ENCODE measurements around the gene PKP1.

PKP1 gene

DNA sequence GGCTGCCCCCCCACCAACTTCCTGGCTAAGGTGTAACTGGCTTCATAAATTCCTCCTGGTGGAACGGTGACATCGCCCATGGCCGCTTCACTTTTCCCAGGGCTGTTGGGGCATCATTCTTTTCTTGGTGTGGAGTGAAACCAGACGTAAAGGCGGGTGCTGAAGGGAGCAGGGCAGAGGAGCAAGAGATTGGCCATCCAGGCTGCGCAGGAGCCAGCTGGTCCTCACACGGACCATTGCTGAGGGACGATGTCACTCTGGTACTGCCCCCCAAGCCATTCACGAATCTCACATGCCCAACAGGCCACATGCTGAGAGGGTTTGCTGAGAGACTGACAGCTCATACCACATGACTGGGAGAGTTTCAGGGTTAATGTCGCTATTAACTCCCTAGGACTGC, 10.5 kb upstream of the PKP1 start:
- Histone ChIP-seq H3K27ac (no peak overlapping the region), H3K4me3 (no peak overlapping the region), H3K9ac (ENCODE audit: insufficient read length) (no peak overlapping the region), H3K36me3 (ENCODE audit: insufficient read depth, low read length) (no peaks in the 10 kb centered on the region), H3K9me3 (ENCODE audit: low read depth, low read length) (no peaks in the 10 kb centered on the region)
- TF ChIP-seq FOXP2 (optimal IDR thresholded peaks at IDR 0.05; ENCODE audit: control extremely low read depth, extremely low read length, insufficient read depth) (no peak), POLR2AphosphoS5 (IDR thresholded peaks at IDR 0.05; ENCODE audit: borderline replicate concordance, low read depth, low read length) (no peak), EZH2 (IDR thresholded peaks at IDR 0.05) (no peak)
- no peak for DNase-seq (ENCODE audit: low read depth, low spot score)

DNA sequence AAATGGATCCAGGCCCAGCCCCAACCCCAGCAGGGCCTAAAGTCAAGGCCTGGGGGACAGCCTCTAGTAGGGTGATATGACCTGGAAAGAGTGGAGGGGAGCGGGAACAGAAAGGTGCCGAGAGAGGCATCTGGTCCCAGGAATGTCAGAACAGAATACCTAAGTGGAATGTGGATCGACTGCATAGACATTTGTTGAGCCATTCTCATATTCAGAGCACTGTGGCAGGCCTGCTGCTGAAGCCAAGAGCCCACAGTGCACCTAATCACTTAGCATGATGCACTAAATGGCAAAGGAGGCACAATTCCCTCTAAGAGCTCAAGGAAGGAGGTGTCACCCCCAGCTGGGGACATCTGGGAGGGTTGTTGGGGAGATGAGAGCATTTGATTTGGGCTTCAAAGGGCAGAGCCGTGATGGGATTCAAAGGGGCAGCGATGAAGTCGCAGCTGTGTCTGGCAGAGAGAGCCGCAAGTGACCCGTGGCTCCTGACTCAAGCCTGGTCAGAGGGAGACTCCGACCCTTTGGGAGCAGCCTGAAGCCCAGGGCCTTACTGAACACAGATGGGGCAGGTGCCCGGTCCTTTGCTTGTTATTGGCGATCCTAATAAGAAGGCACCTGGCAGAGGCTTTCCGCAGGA, 8.6 kb upstream of the PKP1 start:
- H3K27ac ChIP-seq: no peak overlapping the region
- H3K9me3 ChIP-seq (ENCODE audit: low read depth, low read length): no peaks in the 10 kb centered on the region
- H3K36me3 ChIP-seq (ENCODE audit: insufficient read depth, low read length): no peaks in the 10 kb centered on the region
- no peak overlapping the region for H3K9ac ChIP-seq (ENCODE audit: insufficient read length)
- DNase-seq (ENCODE audit: low read depth, low spot score): no peak
- TF ChIP-seq POLR2AphosphoS5 (IDR thresholded peaks at IDR 0.05; ENCODE audit: borderline replicate concordance, low read depth, low read length) (no peak), FOXP2 (optimal IDR thresholded peaks at IDR 0.05; ENCODE audit: control extremely low read depth, extremely low read length, insufficient read depth) (no peak), EZH2 (IDR thresholded peaks at IDR 0.05) (no peak)
- no peak overlapping the region for H3K4me3 ChIP-seq

GRCh38 chr1:201275253-201275666, 8.0 kb upstream of the PKP1 start:
- H3K27ac ChIP-seq: no peak overlapping the region
- no peak for TF ChIP-seq EZH2 (IDR thresholded peaks at IDR 0.05)
- TF ChIP-seq POLR2AphosphoS5 (IDR thresholded peaks at IDR 0.05; ENCODE audit: borderline replicate concordance, low read depth, low read length): no peak
- H3K9me3 ChIP-seq (ENCODE audit: low read depth, low read length): no peaks in the 10 kb centered on the region
- DNase-seq (ENCODE audit: low read depth, low spot score): no peak
- no peak overlapping the region for H3K4me3 ChIP-seq
- H3K9ac ChIP-seq (ENCODE audit: insufficient read length): no peak overlapping the region
- no peaks in the 10 kb centered on the region for H3K36me3 ChIP-seq (ENCODE audit: insufficient read depth, low read length)

DNA sequence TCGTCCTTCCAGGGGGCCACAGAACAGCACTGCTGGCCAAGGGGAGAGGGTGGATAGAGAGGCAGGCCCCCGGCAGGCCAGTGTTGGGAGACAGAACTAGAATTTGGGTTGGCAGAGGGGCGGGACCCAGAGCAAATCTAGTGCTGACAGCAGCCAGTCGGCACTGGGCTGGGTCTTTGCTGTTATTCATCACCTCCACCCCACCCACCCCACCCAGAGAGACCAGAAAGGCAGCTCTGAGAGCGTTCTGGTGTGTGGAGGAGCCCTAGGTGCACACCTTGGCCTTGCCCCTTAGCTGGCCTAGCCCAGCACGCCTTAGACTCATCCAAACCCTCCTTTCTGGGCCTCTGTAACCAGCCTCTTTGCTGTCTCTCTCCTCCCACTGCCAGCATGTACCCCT, 6.4 kb upstream of the PKP1 start:
- DNase-seq (ENCODE audit: low read depth, low spot score): no peak
- TF ChIP-seq POLR2AphosphoS5 (IDR thresholded peaks at IDR 0.05; ENCODE audit: borderline replicate concordance, low read depth, low read length) (no peak), FOXP2 (optimal IDR thresholded peaks at IDR 0.05; ENCODE audit: control extremely low read depth, extremely low read length, insufficient read depth) (no peak), EZH2 (IDR thresholded peaks at IDR 0.05) (no peak)
- Histone ChIP-seq H3K36me3 (ENCODE audit: insufficient read depth, low read length) (no peaks in the 10 kb centered on the region), H3K9me3 (ENCODE audit: low read depth, low read length) (no peaks in the 10 kb centered on the region), H3K27ac (no peak overlapping the region), H3K4me3 (no peak overlapping the region), H3K9ac (ENCODE audit: insufficient read length) (no peak overlapping the region)

GRCh38 chr1:201277441-201277840, 5.9 kb upstream of the PKP1 start:
- Histone ChIP-seq H3K36me3 (ENCODE audit: insufficient read depth, low read length) (no peaks in the 10 kb centered on the region), H3K9me3 (ENCODE audit: low read depth, low read length) (no peaks in the 10 kb centered on the region), H3K4me3 (no peak overlapping the region), H3K9ac (ENCODE audit: insufficient read length) (no peak overlapping the region), H3K27ac (no peak overlapping the region)
- TF ChIP-seq FOXP2 (optimal IDR thresholded peaks at IDR 0.05; ENCODE audit: control extremely low read depth, extremely low read length, insufficient read depth) (no peak), EZH2 (IDR thresholded peaks at IDR 0.05) (no peak), POLR2AphosphoS5 (IDR thresholded peaks at IDR 0.05; ENCODE audit: borderline replicate concordance, low read depth, low read length) (no peak)
- DNase-seq (ENCODE audit: low read depth, low spot score): no peak

DNA sequence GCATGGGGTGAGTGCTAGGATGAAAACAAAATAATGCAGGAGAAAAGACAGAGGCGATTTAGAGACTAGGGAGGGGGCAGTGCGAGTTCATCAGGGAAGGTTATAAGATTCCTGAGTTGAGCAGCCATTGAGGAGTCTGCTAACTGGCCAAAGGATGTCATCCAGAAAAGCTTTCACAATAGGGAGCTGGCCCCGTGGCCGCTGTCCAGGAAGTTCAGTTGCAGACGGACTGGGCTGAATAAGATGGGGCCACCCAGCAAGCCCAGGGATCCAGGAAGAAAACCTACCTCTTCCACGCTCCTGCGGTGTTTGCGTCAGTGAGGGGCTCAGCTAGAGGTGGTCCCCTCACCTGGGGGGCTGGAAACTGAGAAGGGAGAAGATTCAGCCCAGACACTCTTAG, 4.0 kb upstream of the PKP1 start:
- Histone ChIP-seq H3K9me3 (ENCODE audit: low read depth, low read length) (no peaks in the 10 kb centered on the region), H3K4me3 (no peak overlapping the region), H3K27ac (no peak overlapping the region), H3K36me3 (ENCODE audit: insufficient read depth, low read length) (no peaks in the 10 kb centered on the region), H3K9ac (ENCODE audit: insufficient read length) (no peak overlapping the region)
- DNase-seq (ENCODE audit: low read depth, low spot score): no peak
- TF ChIP-seq POLR2AphosphoS5 (IDR thresholded peaks at IDR 0.05; ENCODE audit: borderline replicate concordance, low read depth, low read length) (no peak), EZH2 (IDR thresholded peaks at IDR 0.05) (no peak), FOXP2 (optimal IDR thresholded peaks at IDR 0.05; ENCODE audit: control extremely low read depth, extremely low read length, insufficient read depth) (no peak)

DNA sequence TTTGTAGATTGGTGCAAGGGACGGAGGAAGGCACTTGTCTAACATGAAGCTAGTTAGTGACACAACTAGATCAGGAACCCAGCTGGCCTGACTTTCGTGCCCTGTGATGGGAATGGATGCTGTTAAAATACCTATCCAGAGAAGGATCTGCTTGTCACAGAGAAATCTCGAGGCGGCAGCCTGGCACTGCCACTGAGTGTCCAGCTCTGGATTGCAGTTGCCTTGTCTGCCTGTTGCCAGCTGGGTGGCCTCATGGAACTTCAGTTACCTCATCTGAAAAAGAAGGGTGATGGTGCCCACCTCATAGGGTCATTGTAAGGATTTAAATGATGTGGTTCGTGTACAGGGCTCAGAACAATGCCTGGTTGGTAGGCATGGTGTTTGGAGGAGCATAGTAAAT, 2.4 kb upstream of the PKP1 start:
- TF ChIP-seq FOXP2 (optimal IDR thresholded peaks at IDR 0.05; ENCODE audit: control extremely low read depth, extremely low read length, insufficient read depth): no peak
- TF ChIP-seq EZH2 (IDR thresholded peaks at IDR 0.05): no peak
- no peak for TF ChIP-seq POLR2AphosphoS5 (IDR thresholded peaks at IDR 0.05; ENCODE audit: borderline replicate concordance, low read depth, low read length)
- no peak overlapping the region for H3K9ac ChIP-seq (ENCODE audit: insufficient read length)

DNA sequence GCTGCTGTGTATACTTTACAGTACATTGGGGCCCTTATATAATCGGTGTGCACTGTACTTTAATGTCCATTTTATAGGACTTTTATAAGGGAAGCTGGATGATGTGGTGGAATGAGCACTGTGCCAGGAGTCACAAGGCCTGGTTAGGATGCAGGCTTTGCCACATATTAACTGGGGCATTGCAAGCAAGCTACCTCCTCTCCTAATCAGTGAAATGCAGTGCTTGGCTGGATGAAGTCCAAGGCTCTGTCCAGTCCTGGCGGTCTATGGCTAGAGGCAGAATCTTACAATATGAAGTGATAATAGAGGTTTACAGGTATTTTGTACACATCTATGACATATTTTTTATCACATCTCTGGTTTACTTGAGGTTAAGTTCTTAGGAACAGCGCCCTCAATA, 1.7 kb upstream of the PKP1 start:
- no peak for DNase-seq (ENCODE audit: low read depth, low spot score)
- Histone ChIP-seq H3K4me3 (no peak overlapping the region), H3K9me3 (ENCODE audit: low read depth, low read length) (no peaks in the 10 kb centered on the region), H3K9ac (ENCODE audit: insufficient read length) (no peak overlapping the region), H3K27ac (no peak overlapping the region), H3K36me3 (ENCODE audit: insufficient read depth, low read length) (no peaks in the 10 kb centered on the region)
- no peak for TF ChIP-seq POLR2AphosphoS5 (IDR thresholded peaks at IDR 0.05; ENCODE audit: borderline replicate concordance, low read depth, low read length)
- no peak for TF ChIP-seq EZH2 (IDR thresholded peaks at IDR 0.05)
- TF ChIP-seq FOXP2 (optimal IDR thresholded peaks at IDR 0.05; ENCODE audit: control extremely low read depth, extremely low read length, insufficient read depth): no peak

More for the DNA sequence above, 2.4 kb upstream of the PKP1 start:
- no peaks in the 10 kb centered on the region for H3K9me3 ChIP-seq (ENCODE audit: low read depth, low read length)
- no peak for DNase-seq (ENCODE audit: low read depth, low spot score)
- no peaks in the 10 kb centered on the region for H3K36me3 ChIP-seq (ENCODE audit: insufficient read depth, low read length)
- no peak overlapping the region for H3K4me3 ChIP-seq
- no peak overlapping the region for H3K27ac ChIP-seq

DNA sequence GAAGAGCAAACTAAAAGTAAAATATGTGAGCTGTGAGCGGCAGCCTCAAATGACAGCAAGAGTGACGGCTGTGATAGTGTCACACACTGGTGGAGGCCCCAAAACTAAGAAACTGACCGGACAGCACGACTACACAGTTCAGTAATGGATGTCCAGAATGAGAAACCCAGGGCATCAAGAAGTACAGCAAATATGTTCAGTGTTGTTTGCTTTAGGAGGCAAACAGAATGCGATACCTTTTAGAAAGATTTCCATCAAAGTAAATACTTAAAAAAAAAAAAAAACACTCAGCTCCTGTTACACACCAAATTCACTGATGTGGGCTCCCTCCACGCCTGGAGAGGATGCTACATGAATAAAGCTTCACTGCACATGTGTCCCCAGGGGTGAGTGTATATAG, 1.1 kb upstream of the PKP1 start:
- Histone ChIP-seq H3K9me3 (ENCODE audit: low read depth, low read length) (no peaks in the 10 kb centered on the region), H3K36me3 (ENCODE audit: insufficient read depth, low read length) (no peaks in the 10 kb centered on the region), H3K4me3 (no peak overlapping the region), H3K27ac (no peak overlapping the region), H3K9ac (ENCODE audit: insufficient read length) (no peak overlapping the region)
- no peak for DNase-seq (ENCODE audit: low read depth, low spot score)
- no peak for TF ChIP-seq POLR2AphosphoS5 (IDR thresholded peaks at IDR 0.05; ENCODE audit: borderline replicate concordance, low read depth, low read length)
- TF ChIP-seq EZH2 (IDR thresholded peaks at IDR 0.05): no peak
- no peak for TF ChIP-seq FOXP2 (optimal IDR thresholded peaks at IDR 0.05; ENCODE audit: control extremely low read depth, extremely low read length, insufficient read depth)

Data from SK-N-MC (cell line).